Measurements from ENCODE around the gene ROR1.

DNA sequence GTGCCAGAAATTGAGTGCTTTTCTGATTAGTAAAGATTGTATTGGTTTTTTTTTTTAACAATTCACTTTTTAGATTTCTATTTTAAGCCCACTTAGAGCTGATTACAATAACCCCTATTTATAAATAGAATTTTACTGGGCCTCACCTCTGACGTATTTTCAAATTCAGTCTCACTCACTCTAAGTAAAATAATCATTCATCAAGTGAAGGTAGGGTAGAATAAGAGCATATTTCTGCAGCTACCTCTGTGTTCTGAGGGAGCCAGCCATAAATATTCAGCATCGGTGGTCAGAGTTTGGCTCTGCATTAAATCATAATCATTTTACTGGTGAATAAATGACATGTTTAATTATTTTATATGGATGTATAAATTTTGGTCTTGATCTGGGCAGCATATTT lies 333.8 kb downstream of the ROR1 start:
- TF ChIP-seq ZNF423 (tag by site-specific recombination; IDR thresholded peaks at IDR 0.05) (no peak), ZNF114 (tag by site-specific recombination; IDR thresholded peaks at IDR 0.05) (no peak)
- TF ChIP-seq, protein P1, sequence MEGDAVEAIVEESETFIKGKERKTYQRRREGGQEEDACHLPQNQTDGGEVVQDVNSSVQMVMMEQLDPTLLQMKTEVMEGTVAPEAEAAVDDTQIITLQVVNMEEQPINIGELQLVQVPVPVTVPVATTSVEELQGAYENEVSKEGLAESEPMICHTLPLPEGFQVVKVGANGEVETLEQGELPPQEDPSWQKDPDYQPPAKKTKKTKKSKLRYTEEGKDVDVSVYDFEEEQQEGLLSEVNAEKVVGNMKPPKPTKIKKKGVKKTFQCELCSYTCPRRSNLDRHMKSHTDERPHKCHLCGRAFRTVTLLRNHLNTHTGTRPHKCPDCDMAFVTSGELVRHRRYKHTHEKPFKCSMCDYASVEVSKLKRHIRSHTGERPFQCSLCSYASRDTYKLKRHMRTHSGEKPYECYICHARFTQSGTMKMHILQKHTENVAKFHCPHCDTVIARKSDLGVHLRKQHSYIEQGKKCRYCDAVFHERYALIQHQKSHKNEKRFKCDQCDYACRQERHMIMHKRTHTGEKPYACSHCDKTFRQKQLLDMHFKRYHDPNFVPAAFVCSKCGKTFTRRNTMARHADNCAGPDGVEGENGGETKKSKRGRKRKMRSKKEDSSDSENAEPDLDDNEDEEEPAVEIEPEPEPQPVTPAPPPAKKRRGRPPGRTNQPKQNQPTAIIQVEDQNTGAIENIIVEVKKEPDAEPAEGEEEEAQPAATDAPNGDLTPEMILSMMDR (tag by site-specific recombination; IDR thresholded peaks at IDR 0.05): no peak
- TF ChIP-seq, protein P2, sequence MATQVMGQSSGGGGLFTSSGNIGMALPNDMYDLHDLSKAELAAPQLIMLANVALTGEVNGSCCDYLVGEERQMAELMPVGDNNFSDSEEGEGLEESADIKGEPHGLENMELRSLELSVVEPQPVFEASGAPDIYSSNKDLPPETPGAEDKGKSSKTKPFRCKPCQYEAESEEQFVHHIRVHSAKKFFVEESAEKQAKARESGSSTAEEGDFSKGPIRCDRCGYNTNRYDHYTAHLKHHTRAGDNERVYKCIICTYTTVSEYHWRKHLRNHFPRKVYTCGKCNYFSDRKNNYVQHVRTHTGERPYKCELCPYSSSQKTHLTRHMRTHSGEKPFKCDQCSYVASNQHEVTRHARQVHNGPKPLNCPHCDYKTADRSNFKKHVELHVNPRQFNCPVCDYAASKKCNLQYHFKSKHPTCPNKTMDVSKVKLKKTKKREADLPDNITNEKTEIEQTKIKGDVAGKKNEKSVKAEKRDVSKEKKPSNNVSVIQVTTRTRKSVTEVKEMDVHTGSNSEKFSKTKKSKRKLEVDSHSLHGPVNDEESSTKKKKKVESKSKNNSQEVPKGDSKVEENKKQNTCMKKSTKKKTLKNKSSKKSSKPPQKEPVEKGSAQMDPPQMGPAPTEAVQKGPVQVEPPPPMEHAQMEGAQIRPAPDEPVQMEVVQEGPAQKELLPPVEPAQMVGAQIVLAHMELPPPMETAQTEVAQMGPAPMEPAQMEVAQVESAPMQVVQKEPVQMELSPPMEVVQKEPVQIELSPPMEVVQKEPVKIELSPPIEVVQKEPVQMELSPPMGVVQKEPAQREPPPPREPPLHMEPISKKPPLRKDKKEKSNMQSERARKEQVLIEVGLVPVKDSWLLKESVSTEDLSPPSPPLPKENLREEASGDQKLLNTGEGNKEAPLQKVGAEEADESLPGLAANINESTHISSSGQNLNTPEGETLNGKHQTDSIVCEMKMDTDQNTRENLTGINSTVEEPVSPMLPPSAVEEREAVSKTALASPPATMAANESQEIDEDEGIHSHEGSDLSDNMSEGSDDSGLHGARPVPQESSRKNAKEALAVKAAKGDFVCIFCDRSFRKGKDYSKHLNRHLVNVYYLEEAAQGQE (tag by site-specific recombination; IDR thresholded peaks at IDR 0.05): no peak

Data from HEK293 (cell line).